Putamen (tissue), 1 donor: ENCODE measurements around the gene NPNT.

Experiments used
- DNase-seq: peaks from one replicate; pipeline ENCODE4 v3.0.0-alpha.2; 2016; ENCODE audit warnings: low spot score

NPNT gene

DNA sequence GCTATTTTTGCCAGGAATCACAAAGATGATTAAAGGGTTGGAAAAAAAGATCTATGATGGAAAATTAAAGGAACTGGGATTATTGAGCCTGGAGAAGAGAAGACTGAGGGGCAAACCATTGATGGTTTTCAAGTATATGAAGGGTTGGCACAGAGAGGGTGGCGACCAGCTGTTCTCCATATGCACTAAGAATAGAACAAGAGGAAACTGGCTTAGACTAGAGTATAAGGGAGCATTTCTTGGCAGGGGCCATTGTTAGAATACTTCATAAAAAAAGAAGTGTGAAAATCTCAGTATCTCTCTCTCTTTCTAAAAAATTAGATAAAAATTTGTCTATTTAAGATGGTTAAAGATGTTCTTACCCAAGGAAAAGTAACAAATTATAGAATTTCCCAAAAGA, 75.1 kb downstream of the NPNT start:
- no peak for DNase-seq

DNA sequence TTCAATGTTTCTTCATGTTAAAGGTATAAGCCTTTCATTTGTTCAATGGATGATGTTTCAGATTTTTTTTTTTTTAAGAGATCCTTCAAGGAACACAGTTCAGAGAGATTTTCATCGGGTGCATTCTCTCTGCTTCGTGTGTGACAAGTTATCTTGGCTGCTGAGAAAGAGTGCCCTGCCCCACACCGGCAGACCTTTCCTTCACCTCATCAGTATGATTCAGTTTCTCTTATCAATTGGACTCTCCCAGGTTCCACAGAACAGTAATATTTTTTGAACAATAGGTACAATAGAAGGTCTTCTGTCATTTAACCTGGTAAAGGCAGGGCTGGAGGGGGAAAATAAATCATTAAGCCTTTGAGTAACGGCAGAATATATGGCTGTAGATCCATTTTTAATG, 75.8 kb downstream of the NPNT start:
- no peak for DNase-seq

DNA sequence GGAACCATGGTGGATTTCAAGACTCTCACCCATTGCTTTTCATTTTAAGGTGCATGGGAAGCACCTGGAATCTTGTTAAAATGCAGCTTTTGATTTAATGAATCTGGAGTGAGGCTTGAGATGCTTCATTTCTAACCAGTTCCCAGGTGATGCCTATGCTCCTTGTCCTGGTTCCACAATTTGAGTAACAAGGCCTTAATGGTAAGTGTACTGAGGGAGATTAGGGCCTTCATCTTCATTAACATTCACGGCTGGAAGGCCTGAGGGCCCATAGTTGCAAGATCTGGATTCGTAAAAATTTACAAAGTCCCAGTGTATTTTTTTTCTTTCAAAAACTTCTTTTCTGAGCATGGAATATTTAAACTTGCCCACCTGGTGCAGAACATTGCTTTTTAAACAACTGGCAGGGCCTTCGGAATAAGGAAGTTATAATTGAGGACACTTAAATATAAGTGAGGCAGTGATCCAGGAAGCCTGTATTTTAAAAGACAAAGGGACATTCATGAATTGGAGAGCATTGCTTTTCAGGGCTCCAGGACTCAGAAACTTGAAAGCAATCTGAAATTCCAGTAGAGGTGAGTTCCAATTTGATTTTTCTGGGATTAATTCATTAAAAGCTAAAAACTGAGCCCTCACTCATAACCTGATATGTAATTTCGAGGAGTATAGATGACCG, 77.8 kb downstream of the NPNT start:
- DNase-seq: no peak

DNA sequence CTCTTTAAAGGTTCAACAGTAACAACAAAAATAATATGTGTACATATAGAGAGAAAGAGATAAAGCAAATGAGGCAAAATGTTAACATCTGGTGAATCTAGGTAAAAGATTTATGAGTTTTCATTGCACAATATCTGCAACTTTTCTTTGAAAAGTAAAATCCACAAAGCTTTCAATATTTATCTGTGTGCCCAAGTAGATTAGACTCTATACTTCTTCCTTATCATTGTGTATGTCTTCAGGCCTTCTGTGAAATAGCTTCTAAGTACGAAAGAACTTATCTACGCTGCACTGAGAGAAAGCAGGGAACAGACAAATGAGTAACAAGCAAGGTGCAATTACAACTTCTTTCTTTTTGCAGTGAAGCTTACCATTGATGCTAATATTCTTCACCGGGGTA, 81.6 kb downstream of the NPNT start:
- no peak for DNase-seq

DNA sequence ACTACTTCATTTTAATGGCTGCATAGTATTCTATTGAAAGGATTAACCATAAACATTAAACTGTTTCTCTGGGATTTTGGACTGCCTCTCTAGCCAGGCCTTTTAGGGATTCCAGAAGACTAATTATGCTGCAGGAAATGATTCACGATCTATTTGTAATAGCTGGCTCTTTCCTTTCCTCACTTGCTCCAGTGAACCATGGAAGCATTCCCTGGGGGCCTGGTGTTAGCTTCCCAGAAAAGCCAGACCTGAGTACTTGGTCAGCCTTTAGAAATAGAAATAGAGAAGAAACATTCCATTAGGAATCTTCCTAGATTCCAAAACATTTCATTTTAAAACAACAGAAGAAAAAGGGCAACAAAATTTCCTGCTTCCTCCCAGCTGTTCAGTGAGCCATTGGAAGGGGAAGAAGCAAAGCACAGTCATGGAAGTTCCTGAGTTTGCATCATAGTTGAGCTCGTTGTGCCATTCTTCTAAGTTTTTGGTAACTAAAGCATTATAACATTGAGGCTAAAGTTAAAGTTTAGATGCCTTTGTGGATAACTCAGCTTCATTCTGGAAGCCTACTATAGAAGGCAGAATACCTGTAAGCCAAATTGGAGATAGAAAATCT, 83.5 kb downstream of the NPNT start:
- DNase-seq: no peak

DNA sequence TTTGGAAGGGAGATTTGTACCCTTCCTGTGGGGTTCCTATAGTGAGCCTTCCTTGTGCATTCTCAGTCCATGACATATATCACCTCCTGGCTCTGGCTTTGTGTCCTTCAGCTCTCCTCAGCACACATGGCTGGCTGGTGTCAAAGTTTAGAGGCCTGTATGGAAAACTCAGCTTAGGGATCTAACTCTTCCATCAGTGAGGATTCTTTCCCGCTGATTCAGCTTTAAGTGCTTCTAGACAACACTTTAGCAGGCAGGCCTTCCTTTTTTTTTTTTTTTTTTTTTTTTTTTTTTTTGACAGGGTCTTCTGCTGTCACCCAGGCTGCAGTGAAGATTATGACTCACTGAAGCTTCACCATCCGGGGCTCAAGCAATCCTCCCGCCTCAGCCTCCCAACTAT, 84.2 kb downstream of the NPNT start:
- no peak for DNase-seq

DNA sequence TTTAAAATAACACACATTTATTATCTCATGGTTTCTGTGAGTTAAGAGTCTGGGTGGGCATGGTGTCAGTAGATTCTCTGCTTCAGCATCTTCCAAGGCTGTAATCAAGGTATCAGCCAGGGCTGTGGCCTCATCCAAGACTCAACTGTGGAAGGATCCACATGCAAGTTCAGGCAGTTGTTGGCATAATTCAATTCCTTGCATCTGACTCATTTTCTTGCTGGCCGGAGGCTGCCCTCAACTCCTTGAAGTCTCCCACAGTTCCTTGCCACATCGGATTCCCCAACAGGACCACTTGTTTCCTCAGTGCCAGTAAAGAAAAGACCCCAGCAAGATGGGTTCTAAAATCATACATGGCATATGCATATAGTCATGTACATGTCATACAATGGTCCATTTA, 93.4 kb downstream of the NPNT start:
- DNase-seq: no peak

DNA sequence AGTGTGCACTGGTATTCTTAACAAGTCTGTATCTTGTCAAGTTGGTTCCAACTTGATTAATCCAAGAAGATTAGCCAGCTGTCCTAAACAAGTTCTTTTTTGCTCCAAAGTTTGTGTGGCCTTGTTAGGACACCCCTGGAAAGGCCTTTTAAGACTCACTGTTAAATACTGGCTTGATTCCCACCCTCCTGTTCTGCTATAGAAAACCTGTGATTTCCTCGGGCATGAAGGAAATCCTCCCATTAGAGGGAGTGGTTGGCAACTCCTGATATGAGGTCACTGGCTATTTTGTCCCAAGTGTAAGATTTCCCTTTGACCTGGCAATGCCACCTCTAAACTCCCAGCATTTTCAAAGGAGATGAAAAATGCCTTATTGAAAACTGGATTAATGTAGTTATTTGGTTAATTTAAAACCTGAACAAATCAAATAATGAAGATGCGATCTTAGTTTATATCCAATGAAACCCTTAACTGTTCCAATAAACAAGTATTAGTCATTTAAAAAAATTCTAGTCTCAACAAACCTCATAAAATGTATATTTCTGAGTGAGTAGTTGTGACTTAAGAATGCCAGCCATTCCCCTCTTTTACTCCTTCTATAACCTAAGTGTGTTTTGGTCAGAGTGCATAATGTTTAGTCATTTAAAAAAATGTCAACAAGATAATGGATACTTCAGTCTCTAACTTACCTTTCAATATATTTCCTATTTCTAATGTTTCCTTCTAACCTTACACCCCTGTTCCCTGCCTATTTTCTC, 94.4 kb downstream of the NPNT start:
- no peak for DNase-seq

DNA sequence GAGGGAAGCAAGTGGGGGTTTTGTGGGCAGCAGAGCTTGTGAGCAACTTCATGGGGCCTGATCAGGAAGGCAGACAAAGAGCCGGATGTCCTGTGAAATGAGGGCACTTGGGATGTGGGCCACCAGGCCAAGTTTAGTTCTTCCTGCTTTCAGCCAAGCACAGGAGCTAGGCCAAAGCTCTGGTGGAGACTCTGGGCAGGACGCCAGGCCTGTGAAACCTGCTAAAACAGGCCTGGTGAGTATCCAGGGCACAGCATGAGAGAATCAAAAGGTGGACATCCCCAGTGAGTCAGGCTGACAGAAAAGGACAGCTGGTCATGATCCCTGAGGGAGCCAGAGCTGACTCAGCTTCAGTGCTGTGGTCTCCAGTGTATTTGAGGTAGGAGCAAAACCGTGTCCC, 95.7 kb downstream of the NPNT start:
- DNase-seq: peak; percentile 41

DNA sequence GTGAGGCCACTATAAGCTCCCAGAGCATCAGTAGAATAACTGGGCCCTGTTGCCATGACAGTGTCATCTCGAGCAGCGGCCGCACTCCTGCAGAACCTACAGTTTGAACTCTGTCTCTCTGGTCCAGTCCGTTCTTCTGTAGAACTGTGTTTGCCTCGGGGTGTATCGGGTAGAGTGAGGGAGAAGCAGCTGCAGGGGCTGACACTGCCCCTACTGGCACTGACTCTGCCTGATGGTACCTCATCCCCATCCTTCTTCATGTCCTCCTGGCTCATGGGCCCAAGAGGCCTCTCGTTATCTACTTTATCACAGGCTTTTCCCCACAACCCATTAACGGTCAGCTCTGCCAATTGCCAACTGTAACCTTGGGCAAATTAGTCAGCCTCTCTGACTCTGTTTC, 96.5 kb downstream of the NPNT start:
- DNase-seq: no peak

DNA sequence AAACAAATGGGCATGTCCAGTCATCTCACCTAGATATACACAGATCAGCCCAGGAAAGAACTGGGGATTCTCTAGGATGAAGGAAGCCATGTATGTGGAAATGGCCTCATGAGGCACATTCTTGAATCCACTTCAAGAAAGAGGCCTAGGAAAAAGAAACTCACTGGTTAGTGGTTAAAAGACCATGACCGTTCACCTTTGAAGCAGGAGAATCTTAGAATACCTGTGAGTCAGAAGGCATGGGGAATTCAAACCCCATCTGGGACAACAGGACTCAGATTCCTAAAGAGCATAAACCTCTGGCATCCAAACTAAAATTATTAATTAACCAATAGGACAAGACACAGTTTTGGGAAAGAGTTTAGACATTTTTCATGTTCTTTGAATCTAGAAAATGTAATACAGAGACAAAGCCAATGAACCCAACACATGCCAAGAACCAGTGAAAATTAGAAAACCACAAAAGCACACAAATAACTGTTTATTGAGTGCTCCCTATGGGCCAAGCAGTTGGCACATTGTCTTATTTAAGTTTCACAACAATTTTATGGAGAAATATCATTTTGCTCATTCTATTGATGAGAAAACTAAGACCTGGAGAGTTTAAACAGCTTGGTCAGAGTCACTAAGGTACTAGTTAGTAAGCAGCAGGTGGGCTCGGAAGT, 97.5 kb downstream of the NPNT start:
- DNase-seq: no peak

DNA sequence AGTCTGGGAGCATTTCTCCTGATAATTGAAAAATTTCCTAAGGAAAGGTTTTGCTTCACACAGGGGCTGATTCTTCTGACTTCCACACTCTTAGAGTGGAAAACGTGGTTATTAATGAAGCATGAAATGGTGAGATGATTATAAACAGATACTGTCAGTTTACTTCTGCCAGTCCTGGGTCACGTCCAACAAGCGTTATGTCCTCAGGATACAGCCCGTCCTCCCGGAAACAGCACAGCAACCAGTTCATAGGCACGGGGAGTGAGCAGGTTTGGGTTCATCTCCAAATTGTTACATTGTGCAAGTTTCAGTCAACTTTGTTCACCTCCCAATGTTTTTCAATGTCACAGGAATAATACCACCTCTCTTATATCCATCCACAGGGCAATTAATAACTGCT, 98.8 kb downstream of the NPNT start:
- DNase-seq: no peak

DNA sequence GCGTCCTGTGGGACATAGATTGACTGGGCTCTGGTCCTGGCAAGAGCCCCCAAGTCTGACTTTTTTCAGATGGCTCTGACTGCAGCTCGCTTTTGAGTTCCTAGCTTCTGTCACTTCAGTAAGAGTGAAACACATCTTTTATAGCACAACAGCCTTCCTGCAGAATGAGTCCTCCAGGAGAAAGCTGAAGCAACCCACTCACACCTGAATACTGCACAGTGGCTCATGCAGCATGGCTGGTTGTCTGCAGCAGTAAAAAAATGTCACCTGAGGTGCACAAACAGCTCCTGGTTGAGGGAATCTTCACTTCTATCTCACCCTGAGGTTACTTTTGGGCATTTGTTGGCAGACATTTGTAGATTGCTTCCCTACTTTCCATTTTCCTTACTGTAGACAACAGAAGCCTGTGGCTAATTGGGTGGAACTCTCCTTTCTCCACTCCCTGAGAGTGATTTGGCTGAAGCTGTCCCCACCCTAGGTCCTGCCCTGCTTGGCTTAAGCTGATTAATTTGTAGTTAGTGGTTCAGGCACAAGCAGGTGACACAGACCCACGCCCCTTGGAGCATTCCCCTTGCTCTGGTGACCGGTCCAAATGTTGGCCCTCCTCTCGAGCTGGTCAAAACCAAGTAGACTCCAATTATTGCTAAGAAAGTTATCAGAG, 99.7 kb downstream of the NPNT start:
- DNase-seq: peak; percentile 19

DNA sequence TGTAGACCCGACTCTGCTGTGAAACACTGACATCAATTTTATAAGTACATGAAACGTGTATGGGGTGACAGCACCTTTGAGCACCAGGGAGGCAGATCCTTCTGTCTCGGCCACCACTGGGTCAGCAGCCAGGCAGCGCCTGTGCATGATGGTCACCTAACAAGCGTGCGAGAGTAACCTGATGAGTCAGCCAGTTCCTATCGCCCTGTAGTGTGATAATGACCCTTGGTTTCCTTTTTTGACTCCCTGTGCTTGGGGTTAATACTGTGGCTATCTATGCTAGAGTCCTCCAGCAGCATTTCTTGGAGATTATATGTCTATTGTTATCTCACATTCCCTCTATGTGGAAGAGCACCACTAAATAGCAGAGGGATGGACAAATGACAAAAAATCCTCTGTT, 101.6 kb downstream of the NPNT start:
- no peak for DNase-seq

DNA sequence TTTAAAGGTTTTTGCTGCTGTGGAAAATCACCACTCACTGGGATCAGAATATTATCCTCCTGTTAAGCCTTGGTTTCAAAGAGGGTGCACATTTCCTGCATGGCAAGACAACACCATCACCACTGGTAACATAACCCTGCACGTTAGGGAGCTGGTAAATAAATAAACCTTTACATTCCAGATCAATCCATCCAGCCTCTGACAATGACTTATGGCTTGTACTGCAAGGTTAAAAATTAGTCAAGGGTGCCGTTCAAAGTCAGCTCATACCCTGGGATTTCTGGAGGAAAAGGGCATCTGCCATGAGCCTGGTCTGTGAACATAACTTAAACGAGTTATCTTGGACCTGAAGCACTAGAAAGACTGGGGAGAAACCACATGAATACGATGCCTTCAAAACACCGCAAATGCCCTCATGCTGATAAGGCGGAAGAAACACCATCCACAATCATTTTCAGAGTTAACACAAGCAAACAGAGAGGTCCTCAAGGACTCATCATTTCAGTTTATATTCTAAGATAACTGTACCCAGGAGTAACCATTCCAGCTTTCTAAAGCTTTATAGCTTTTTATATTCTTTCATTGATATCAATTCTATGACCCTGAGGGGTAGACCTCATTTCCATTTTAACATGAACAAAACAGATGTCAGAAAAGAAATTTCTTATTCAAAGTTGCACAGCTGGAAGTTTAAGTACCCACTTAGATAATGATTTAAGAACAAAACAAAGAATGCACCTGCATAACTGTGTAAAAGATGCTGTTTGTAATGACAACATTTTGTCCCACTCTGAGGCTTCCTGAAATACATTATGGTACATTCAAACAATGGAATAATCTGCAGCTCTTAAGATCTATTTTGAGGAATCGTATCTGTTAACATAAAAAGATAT, 103.1 kb downstream of the NPNT start:
- no peak for DNase-seq

DNA sequence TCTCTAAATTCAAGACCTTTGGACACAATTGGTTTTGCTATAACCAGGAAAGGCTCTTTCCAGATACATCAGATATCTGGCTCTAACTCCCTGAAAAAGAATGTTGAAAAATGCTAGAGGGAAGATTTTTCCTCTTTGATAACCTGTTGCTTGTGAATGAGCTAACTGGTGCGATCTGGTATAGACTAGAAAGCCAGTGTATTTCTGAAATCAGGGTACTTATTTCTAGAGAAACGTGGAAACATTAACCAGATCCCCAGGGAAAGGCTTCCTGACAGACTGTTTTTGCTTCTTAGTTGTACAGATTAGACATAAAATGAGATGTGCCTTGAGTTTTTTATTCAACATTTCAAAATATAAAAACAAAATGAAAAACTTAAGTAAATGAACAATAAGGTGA, 107.7 kb downstream of the NPNT start:
- DNase-seq: no peak

DNA sequence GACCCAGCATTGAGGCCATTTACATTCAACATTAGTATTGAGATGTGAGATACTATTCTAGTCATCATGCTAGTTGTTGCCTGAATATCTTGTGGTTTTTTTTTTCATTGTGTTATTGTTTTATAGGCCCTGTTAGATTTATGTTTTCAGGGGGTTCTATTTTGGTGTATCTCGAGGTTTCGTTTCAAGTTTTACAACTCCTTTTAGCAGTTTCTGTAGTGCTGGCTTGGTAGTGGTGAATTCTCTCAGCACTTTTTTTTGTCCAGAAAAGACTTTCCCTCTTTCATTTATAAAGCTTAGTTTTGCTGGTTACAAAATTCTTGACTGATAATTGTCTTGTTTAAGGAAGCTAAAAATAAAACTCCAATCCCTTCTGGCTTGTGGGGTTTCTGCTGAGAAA, 115.5 kb downstream of the NPNT start:
- no peak for DNase-seq

DNA sequence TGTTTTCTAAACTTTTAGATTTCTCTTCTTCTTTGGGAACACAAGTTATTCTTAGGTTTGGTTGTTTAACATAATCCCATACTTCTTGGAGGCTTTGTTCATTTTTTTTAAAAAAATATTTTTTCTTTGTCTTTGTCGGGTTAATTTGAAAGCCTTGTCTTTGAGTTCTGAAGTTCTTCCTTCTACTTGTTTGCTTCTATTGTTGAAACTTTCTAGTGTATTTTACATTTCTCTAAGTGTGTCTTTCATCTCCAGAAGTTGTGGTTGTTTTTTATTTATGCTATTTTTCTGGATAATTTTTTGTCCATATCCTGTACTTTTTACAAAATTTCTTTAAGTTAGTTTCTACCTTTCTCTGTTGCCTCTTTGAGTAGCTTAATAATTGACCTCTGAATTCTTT, 116.1 kb downstream of the NPNT start:
- DNase-seq: no peak

DNA sequence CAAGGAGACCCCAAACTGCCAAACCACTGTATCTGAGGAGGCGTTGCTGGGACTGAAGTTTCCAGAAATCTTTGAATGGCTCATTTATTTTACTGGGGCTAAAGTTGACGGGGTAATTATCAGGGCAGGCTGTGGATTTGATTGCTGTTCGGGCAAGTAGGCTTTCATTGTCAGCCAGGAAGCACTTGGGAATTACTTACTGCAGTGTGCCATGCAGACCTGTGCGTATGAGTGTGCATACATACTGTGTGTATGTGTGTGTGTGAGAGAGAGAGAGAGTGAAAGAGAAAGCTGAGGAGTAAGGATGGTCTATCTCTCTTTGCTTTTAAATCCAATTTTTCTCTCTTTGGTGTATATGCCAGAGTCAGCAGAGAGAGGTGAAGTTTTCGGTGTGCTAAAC, 122.7 kb downstream of the NPNT start:
- no peak for DNase-seq

DNA sequence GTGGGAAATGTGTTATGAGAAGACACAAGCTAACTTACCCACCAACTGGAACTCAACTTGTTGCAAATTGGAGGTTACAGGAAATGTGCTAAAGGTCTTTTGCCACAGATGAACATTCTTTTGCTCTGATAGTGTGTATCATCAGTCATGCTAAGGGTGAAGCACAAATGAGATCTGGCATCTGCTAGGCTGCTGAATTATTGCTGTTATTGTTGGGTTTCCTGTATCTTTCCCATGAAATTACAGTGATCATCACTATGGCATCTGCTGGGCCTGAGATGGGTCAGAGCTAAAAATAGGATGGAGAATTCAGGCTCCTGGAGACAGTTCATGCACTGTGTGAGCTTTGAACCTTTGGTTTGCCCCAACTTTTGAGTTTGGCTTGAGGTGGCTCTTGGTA, 124.5 kb downstream of the NPNT start:
- no peak for DNase-seq
